SK-N-SH (cell line): ENCODE data around the gene POU5F2. TPM values are rescaled to one million over a fixed set of nuclear protein-coding genes. Genes with fewer than 3 reads are reported as not detected.

ENCODE experiments used
- CTCF ChIA-PET: fragments of 300-600, 350-600 bp; formaldehyde crosslinking; extraction: SDS; loops from one replicate; lab custom pipeline; 2021; lab: Yijun Ruan, JAX
- POLR2A ChIA-PET: fragments of 350-600 bp; sonication (Branson Sonifier 250); formaldehyde crosslinking; extraction: SDS; loops from one replicate; lab custom pipeline; 2020; ENCODE audit warnings: antibody characterized with exemption, inconsistent platforms; lab: Yijun Ruan, JAX
- DNase-seq: peaks from one replicate; pipeline ENCODE4 v3.0.0; 2012
- H2AFZ ChIP-seq: fragments of 200-600 bp; sonication (generic); 2 replicates; pipeline ENCODE4 v1.8.1; 2016; ENCODE audit warnings: antibody characterized with exemption, mild to moderate bottlenecking, low read depth
- H3F3A ChIP-seq: fragments of 200-600 bp; sonication (generic); replicated peaks from 2 replicates; pipeline ENCODE3; 2016; ENCODE audit warnings: antibody characterized with exemption, mild to moderate bottlenecking; ENCODE audit not compliant: insufficient read depth
- H3K27ac ChIP-seq, 2 experiments: fragments of 200-500 bp in 1 of 2; fragments of 200-600 bp in 1 of 2; sonication (Bioruptor generic) in 1 of 2; sonication (generic), shearing (Covaris generic) in 1 of 2; 2 replicates each; pipeline versions ENCODE4 v1.5.1 to v1.6.1; 2014 to 2016; ENCODE audit warnings: low read depth in 2 of 2, inconsistent platforms in 1 of 2, low read length in 1 of 2, mild to moderate bottlenecking in 1 of 2, mixed read lengths in 1 of 2
- H3K27me3 ChIP-seq: fragments of 200-600 bp; sonication (generic), shearing (Covaris generic); 2 replicates; pipeline ENCODE4 v1.6.1; 2016; ENCODE audit warnings: mixed run types; ENCODE audit not compliant: insufficient read depth
- H3K36me3 ChIP-seq, 2 experiments: fragments of 200-500 bp in 1 of 2; fragments of 200-600 bp in 1 of 2; sonication (Bioruptor generic) in 1 of 2; sonication (generic) in 1 of 2; replicated peaks in 1 of 2; 2 replicates each; pipeline versions ENCODE3 to v1.5.1; 2014 to 2016; ENCODE audit warnings: low read length in 1 of 2, mild to moderate bottlenecking in 1 of 2; ENCODE audit not compliant: insufficient read depth in 2 of 2, control insufficient read depth in 1 of 2
- H3K4me1 ChIP-seq, 2 experiments: fragments of 200-500 bp in 1 of 2; fragments of 200-600 bp in 1 of 2; sonication (Bioruptor generic) in 1 of 2; sonication (generic), shearing (Covaris generic) in 1 of 2; 2 replicates each; pipeline versions ENCODE4 v1.5.1 to v1.6.1; 2014 to 2016; ENCODE audit warnings: low read depth in 1 of 2, low read length in 1 of 2, mixed run types in 1 of 2; ENCODE audit not compliant: insufficient read depth in 2 of 2, control insufficient read depth in 1 of 2
- H3K4me2 ChIP-seq: fragments of 200-600 bp; sonication (generic), shearing (Covaris generic); 2 replicates; pipeline ENCODE4 v1.6.1; 2017; ENCODE audit warnings: mixed run types
- H3K4me3 ChIP-seq, 2 experiments: fragments of 200-500 bp in 1 of 2; fragments of 200-600 bp in 1 of 2; sonication (Bioruptor generic) in 1 of 2; sonication (generic), shearing (Covaris generic) in 1 of 2; 2 replicates each; pipeline versions ENCODE4 v1.5.1 to v1.8.1; 2014 to 2016; ENCODE audit warnings: low read depth in 2 of 2, inconsistent platforms in 1 of 2, low read length in 1 of 2, mild to moderate bottlenecking in 1 of 2, mixed read lengths in 1 of 2, moderate library complexity in 1 of 2
- H3K79me2 ChIP-seq: fragments of 200-600 bp; sonication (generic); 2 replicates; pipeline ENCODE4 v1.8.1; 2017; ENCODE audit warnings: mild to moderate bottlenecking; ENCODE audit not compliant: insufficient read depth
- H3K9ac ChIP-seq: fragments of 200-600 bp; sonication (generic); 2 replicates; pipeline ENCODE4 v1.6.1; 2017; ENCODE audit warnings: mixed run types
- H3K9me2 ChIP-seq: fragments of 200-600 bp; sonication (generic); 2 replicates; pipeline ENCODE4 v1.6.1; 2017; ENCODE audit warnings: mixed run types
- H3K9me3 ChIP-seq: fragments of 200-600 bp; sonication (generic); 2 replicates; pipeline ENCODE4 v1.6.1; 2017; ENCODE audit warnings: mixed run types, mild to moderate bottlenecking, moderate library complexity
- H4K20me1 ChIP-seq: fragments of 200-600 bp; sonication (generic); 2 replicates; pipeline ENCODE4 v1.6.1; 2017; ENCODE audit warnings: mild to moderate bottlenecking, mixed run types; ENCODE audit not compliant: insufficient read depth
- CTCF ChIP-seq: fragments of 200-600 bp; sonication (generic); IDR thresholded peaks from 2 replicates; pipeline ENCODE4 v1.6.1; 2017; ENCODE audit warnings: antibody characterized with exemption, mild to moderate bottlenecking, moderate library complexity
- ELF1 ChIP-seq: IDR thresholded peaks from 2 replicates; pipeline ENCODE4 v1.4.0; 2012
- EZH2phosphoT487 ChIP-seq: fragments of 200-600 bp; sonication (generic); IDR thresholded peaks from 2 replicates; pipeline ENCODE4 v1.6.1; 2017; ENCODE audit warnings: low read depth, mixed run types, mild to moderate bottlenecking, antibody characterized with exemption, moderate library complexity, borderline replicate concordance
- FOXJ3 ChIP-seq: sonication (generic); formaldehyde crosslinking; IDR thresholded peaks from 2 replicates; pipeline ENCODE4 v1.5.1; 2020; ENCODE audit warnings: mild to moderate bottlenecking, missing genetic modification reagents
- GATA2 ChIP-seq: sonication (generic); formaldehyde crosslinking; IDR thresholded peaks from 2 replicates; pipeline ENCODE4 v1.5.0; 2020; ENCODE audit warnings: mild to moderate bottlenecking, missing genetic modification reagents
- NFIC ChIP-seq: IDR thresholded peaks from 2 replicates; pipeline ENCODE4 v1.4.0; 2012; ENCODE audit warnings: borderline replicate concordance
- POLR2AphosphoS5 ChIP-seq: IDR thresholded peaks from 2 replicates; pipeline ENCODE4 v1.6.1; 2012; ENCODE audit warnings: low read depth, low read length
- RFX5 ChIP-seq: IDR thresholded peaks from 2 replicates; pipeline ENCODE4 v1.6.1; 2012; ENCODE audit warnings: mild to moderate bottlenecking, improper control_type of control experiment, low read length
- RXRA ChIP-seq: IDR thresholded peaks from 2 replicates; pipeline ENCODE4 v1.4.0; 2012; ENCODE audit warnings: low read depth, mild to moderate bottlenecking, borderline replicate concordance
- SIN3A ChIP-seq: IDR thresholded peaks from 2 replicates; pipeline ENCODE4 v1.6.1; 2012; ENCODE audit warnings: low read depth, mild to moderate bottlenecking, low read length, moderate library complexity, borderline replicate concordance
- SMC3 ChIP-seq: IDR thresholded peaks from 2 replicates; pipeline ENCODE4 v1.6.1; 2012; ENCODE audit warnings: low read depth, low read length, improper control_type of control experiment
- TAF1 ChIP-seq: IDR thresholded peaks from 2 replicates; pipeline ENCODE4 v1.6.1; 2012; ENCODE audit warnings: low read depth, mild to moderate bottlenecking, low read length, moderate library complexity, borderline replicate concordance
- WGBS: methylation state at CpG from one replicate; pipeline ENCODE4 v1.1.6; 2017; ENCODE audit warnings: low lambda C conversion rate; 5-methylcytosine and 5-hydroxymethylcytosine counted together
- polyA plus RNA-seq, 3 experiments: library from polyadenylated mRNA; depleted of rRNA; stranded (reverse); fragments of >200 nt; gene quantifications; 2 replicates each; pipeline ENCODE4 v1.2.3, GENCODE V29; 2012
- TF ChIP-seq, protein P1 (sequence below): IDR thresholded peaks from 2 replicates; pipeline ENCODE4 v1.4.0; 2012; ENCODE audit warnings: low read depth, borderline replicate concordance

The POU5F2 gene
- polyA plus RNA-seq, 1 of the 3 experiments (the other 2 are of a cell fraction): 0.02 TPM

GRCh38 chr5:93705896-93706295, 35.5 kb downstream of the POU5F2 start (continued):
- no peak for TF ChIP-seq SMC3
- no peak for TF ChIP-seq FOXJ3 (CRISPR knock-in tag)
- no peak for TF ChIP-seq GATA2
- TF ChIP-seq NFIC: peak; percentile 57; the same call in 1 of the 2 replicates
- no peak for TF ChIP-seq SIN3A
- TF ChIP-seq POLR2AphosphoS5: 0 out of 2 replicates have a peak, but pooled peaks have one; percentile 15
- 0 out of 2 replicates have a peak, but pooled peaks have one; percentile 25 for TF ChIP-seq RXRA
- TF ChIP-seq ELF1: no peak
- no peak for TF ChIP-seq EZH2phosphoT487

GRCh38 chr5:93704996-93705395, 36.4 kb downstream of the POU5F2 start:
- H3K4me1 ChIP-seq: peaks cover 0 to 5% of the 10 kb centered on the region in 2 experiments; a peak in 2 of 4 replicates
- no peak overlapping the region for H2AFZ ChIP-seq
- peaks cover 3% of the 10 kb centered on the region for H3F3A ChIP-seq
- H3K79me2 ChIP-seq: no peaks in the 10 kb centered on the region
- no peaks in the 10 kb centered on the region for H3K27me3 ChIP-seq
- no peak overlapping the region for H3K9ac ChIP-seq
- POLR2A ChIA-PET: no interaction called here
- DNase-seq: no peak
- H3K9me2 ChIP-seq: no peaks in the 10 kb centered on the region
- no peak overlapping the region for H3K27ac ChIP-seq
- no peak overlapping the region for H3K4me2 ChIP-seq
- H3K9me3 ChIP-seq: no peaks in the 10 kb centered on the region
- H3K4me3 ChIP-seq: no peak overlapping the region
- CTCF ChIA-PET: interaction anchor here (1.1 kb wide), 1 partner anchor 9 kb away, joined by 3 read pairs; no protein-coding TSS in a partner anchor
- no peaks in the 10 kb centered on the region for H3K36me3 ChIP-seq
- TF ChIP-seq CTCF (no peak), RFX5 (no peak)
- TF ChIP-seq, protein P1, sequence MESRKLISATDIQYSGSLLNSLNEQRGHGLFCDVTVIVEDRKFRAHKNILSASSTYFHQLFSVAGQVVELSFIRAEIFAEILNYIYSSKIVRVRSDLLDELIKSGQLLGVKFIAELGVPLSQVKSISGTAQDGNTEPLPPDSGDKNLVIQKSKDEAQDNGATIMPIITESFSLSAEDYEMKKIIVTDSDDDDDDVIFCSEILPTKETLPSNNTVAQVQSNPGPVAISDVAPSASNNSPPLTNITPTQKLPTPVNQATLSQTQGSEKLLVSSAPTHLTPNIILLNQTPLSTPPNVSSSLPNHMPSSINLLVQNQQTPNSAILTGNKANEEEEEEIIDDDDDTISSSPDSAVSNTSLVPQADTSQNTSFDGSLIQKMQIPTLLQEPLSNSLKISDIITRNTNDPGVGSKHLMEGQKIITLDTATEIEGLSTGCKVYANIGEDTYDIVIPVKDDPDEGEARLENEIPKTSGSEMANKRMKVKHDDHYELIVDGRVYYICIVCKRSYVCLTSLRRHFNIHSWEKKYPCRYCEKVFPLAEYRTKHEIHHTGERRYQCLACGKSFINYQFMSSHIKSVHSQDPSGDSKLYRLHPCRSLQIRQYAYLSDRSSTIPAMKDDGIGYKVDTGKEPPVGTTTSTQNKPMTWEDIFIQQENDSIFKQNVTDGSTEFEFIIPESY: no peak
- TF ChIP-seq, all 33 proteins: peak for 0
- H4K20me1 ChIP-seq: no peaks in the 10 kb centered on the region

DNA sequence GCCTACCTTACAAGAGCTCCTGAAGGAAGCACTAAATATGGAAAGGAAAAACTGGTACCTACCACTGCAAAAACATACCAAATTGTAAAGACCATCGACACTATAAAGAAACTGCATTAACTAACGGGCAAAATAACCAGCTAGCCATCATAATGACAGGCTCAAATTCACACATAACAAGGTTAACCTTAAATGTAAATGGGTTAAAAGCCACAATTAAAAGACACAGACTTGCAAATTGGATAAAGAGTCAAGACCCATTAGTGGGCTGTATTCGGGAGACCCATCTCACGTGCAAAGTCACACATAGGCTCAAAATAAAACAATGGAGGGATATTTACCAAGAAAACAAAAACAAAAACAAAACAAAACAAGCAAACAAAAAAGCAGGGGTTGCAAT, 49.4 kb downstream of the POU5F2 start:
- POLR2A ChIA-PET: no interaction called here
- WGBS: 92% methylated on average over 4 of the region's 4 CpGs
- no peak overlapping the region for H3K4me2 ChIP-seq

More for the DNA sequence above, 49.4 kb downstream of the POU5F2 start:
- Histone ChIP-seq H3K27ac (no peak overlapping the region), H3K9ac (no peak overlapping the region), H3K79me2 (no peaks in the 10 kb centered on the region), H2AFZ (no peak overlapping the region), H3K4me3 (no peak overlapping the region), H3K9me2 (no peaks in the 10 kb centered on the region), H3F3A (no peaks in the 10 kb centered on the region), H3K4me1 (no peaks in the 10 kb centered on the region), H3K36me3 (peaks cover 0 to 8% of the 10 kb centered on the region in 2 experiments), H3K27me3 (no peaks in the 10 kb centered on the region), H3K9me3 (peaks cover under 1% of the 10 kb centered on the region; the same call in 1 of the 2 replicates), H4K20me1 (no peaks in the 10 kb centered on the region)
- CTCF ChIA-PET: no interaction called here
- DNase-seq: no peak
- TF ChIP-seq EZH2phosphoT487 (no peak), TAF1 (no peak), RFX5 (no peak), SMC3 (no peak)

Other genes with a start within 250 kb of the POU5F2 start
- gene NR2F1-AS1, start 160.4 kb downstream of the POU5F2 start, polyA plus RNA-seq (2012; rRNA removed): 7.4 and 8.3 TPM in 2 replicates
- 40.0 and 47.1 TPM in 2 replicates for gene NR2F1, start 158.4 kb downstream of the POU5F2 start, polyA plus RNA-seq (2012; rRNA removed)